H1 (cell line): ENCODE data around the gene TMEM86B. TPM values are rescaled to one million over a fixed set of nuclear protein-coding genes. Genes with fewer than 3 reads are reported as not detected.

Experiments
- CTCF ChIA-PET: fragments of 300-600 bp; sonication (Branson Sonifier 250); formaldehyde crosslinking; loops from one replicate; lab custom pipeline; 2021; ENCODE audit not compliant: partially characterized antibody; lab: Charles Lee
- POLR2A ChIA-PET: fragments of 300-600 bp; sonication (Branson Sonifier 250); formaldehyde crosslinking; loops from one replicate; lab custom pipeline; 2021; ENCODE audit warnings: inconsistent platforms; ENCODE audit not compliant: partially characterized antibody; lab: Charles Lee
- DNase-seq, 2 experiments: peaks; one replicate each; pipeline versions ENCODE4 v3.0.0 to v3.0.0-alpha.2; 2010 to 2022; ENCODE audit warnings: low spot score in 2 of 2, low read depth in 1 of 2, mixed read lengths in 1 of 2
- FAIRE-seq: peaks from 2 replicates; lab custom pipeline; 2011; peaks lifted over from hg19 to GRCh38; lab: Jason Lieb, UNC
- H2AFZ ChIP-seq: 2 replicates; pipeline ENCODE4 v1.8.1; 2012; ENCODE audit warnings: low read length, inconsistent platforms
- H2AK5ac ChIP-seq: 2 replicates; pipeline ENCODE4 v1.6.1; 2013; ENCODE audit warnings: low read depth, low read length
- H2BK120ac ChIP-seq: replicated peaks from 2 replicates; pipeline ENCODE3; 2013; ENCODE audit warnings: low read depth, low read length, inconsistent platforms
- H2BK12ac ChIP-seq: 2 replicates; pipeline ENCODE4 v1.6.1; 2013; ENCODE audit warnings: low read depth, low read length
- H2BK15ac ChIP-seq: 2 replicates; pipeline ENCODE4 v1.6.1; 2013; ENCODE audit warnings: low read length
- H2BK20ac ChIP-seq: 2 replicates; pipeline ENCODE4 v1.6.1; 2013; ENCODE audit warnings: low read length
- H2BK5ac ChIP-seq: 2 replicates; pipeline ENCODE4 v1.6.1; 2013; ENCODE audit warnings: low read depth, low read length
- H3K14ac ChIP-seq: 2 replicates; pipeline ENCODE4 v1.6.1; 2013; ENCODE audit warnings: inconsistent platforms; ENCODE audit not compliant: insufficient read length
- H3K18ac ChIP-seq: 2 replicates; pipeline ENCODE4 v1.6.1; 2013; ENCODE audit warnings: low read length; ENCODE audit errors: extremely low read depth
- H3K23ac ChIP-seq: 2 replicates; pipeline ENCODE4 v1.6.1; 2013; ENCODE audit warnings: inconsistent platforms; ENCODE audit not compliant: insufficient read length
- H3K23me2 ChIP-seq: 2 replicates; pipeline ENCODE4 v1.6.1; 2013; ENCODE audit warnings: low read depth, low read length
- H3K27ac ChIP-seq: 2 replicates; pipeline ENCODE4 v1.6.1; 2011; ENCODE audit warnings: low read depth, low read length, inconsistent platforms
- H3K27me3 ChIP-seq, 4 experiments: replicated peaks in 1 of 4; 1 replicate in 1 of 4; 2 replicates in 3 of 4; pipeline versions ENCODE4 v1.6.1 to v1.8.1; 2011 to 2013; ENCODE audit warnings: low read length in 3 of 4, mild to moderate bottlenecking in 3 of 4, inconsistent platforms in 2 of 4, mixed read lengths in 2 of 4, moderate library complexity in 1 of 4; ENCODE audit not compliant: control insufficient read depth in 3 of 4, insufficient read depth in 3 of 4; ENCODE audit errors: extremely low read depth in 1 of 4
- H3K36me3 ChIP-seq, 4 experiments: 2 replicates each; pipeline versions ENCODE4 v1.6.1 to v1.8.1; 2011 to 2013; ENCODE audit warnings: mild to moderate bottlenecking in 4 of 4, low read length in 3 of 4, moderate library complexity in 2 of 4, control low read depth in 1 of 4, inconsistent platforms in 1 of 4; ENCODE audit not compliant: insufficient read depth in 4 of 4, control insufficient read depth in 2 of 4
- H3K4ac ChIP-seq: replicated peaks from 2 replicates; pipeline ENCODE3; 2013; ENCODE audit warnings: low read length, low read depth, mixed read lengths, inconsistent platforms; ENCODE audit not compliant: insufficient read length
- H3K4me1 ChIP-seq, 4 experiments: replicated peaks in 1 of 4; 1 replicate in 1 of 4; 2 replicates in 3 of 4; pipeline versions ENCODE4 v1.6.1 to v1.8.1; 2011 to 2013; ENCODE audit warnings: low read length in 3 of 4, inconsistent platforms in 2 of 4, mixed read lengths in 1 of 4; ENCODE audit not compliant: insufficient read depth in 4 of 4, control insufficient read depth in 3 of 4
- H3K4me2 ChIP-seq, 2 experiments: 2 replicates each; pipeline versions ENCODE4 v1.6.1 to v1.8.1; 2011 to 2013; ENCODE audit warnings: low read depth in 2 of 2, low read length in 2 of 2, control low read depth in 1 of 2, inconsistent platforms in 1 of 2, mild to moderate bottlenecking in 1 of 2; ENCODE audit not compliant: insufficient read depth in 1 of 2
- H3K4me3 ChIP-seq, 4 experiments: fragments of 200-600, 300-600 bp in 1 of 4; sonication (generic), shearing (Covaris generic), sonication (Bioruptor Twin) in 1 of 4; 2 replicates each; pipeline versions ENCODE4 v1.5.1 to v1.8.1; 2011 to 2016; ENCODE audit warnings: low read length in 4 of 4, low read depth in 3 of 4, control low read depth in 2 of 4, inconsistent platforms in 2 of 4, mild to moderate bottlenecking in 2 of 4, mixed read lengths in 1 of 4, moderate library complexity in 1 of 4; ENCODE audit not compliant: insufficient read depth in 2 of 4; ENCODE audit errors: extremely low read depth in 1 of 4
- H3K56ac ChIP-seq: replicated peaks from 2 replicates; pipeline ENCODE3; 2013; ENCODE audit warnings: low read depth, mild to moderate bottlenecking, mixed read lengths, low read length, inconsistent platforms; ENCODE audit not compliant: insufficient read length
- H3K79me1 ChIP-seq: 2 replicates; pipeline ENCODE4 v1.6.1; 2013; ENCODE audit warnings: low read depth, low read length, control low read depth
- H3K79me2 ChIP-seq, 2 experiments: 2 replicates each; pipeline versions ENCODE4 v1.6.1 to v1.8.1; 2012 to 2013; ENCODE audit warnings: low read length in 2 of 2, mild to moderate bottlenecking in 2 of 2, inconsistent platforms in 1 of 2; ENCODE audit not compliant: insufficient read depth in 2 of 2, control insufficient read depth in 1 of 2
- H3K9ac ChIP-seq, 4 experiments: replicated peaks in 1 of 4; 1 replicate in 1 of 4; 2 replicates in 3 of 4; pipeline versions ENCODE4 v1.6.1 to v1.8.1; 2011 to 2013; ENCODE audit warnings: low read depth in 3 of 4, low read length in 3 of 4, control low read depth in 2 of 4, mild to moderate bottlenecking in 2 of 4, moderate library complexity in 2 of 4, inconsistent platforms in 1 of 4; ENCODE audit errors: extremely low read depth in 1 of 4
- H3K9me3 ChIP-seq, 2 experiments: 2 replicates each; pipeline versions ENCODE4 v1.6.1 to v1.8.1; 2012 to 2013; ENCODE audit warnings: mild to moderate bottlenecking in 2 of 2, moderate library complexity in 2 of 2, control low read depth in 1 of 2, inconsistent platforms in 1 of 2, low read depth in 1 of 2, low read length in 1 of 2, mixed read lengths in 1 of 2; ENCODE audit not compliant: insufficient read depth in 2 of 2
- H4K20me1 ChIP-seq, 2 experiments: replicated peaks in 1 of 2; 2 replicates each; pipeline versions ENCODE3 to v1.8.1; 2011 to 2013; ENCODE audit warnings: inconsistent platforms in 2 of 2, low read length in 2 of 2, mild to moderate bottlenecking in 1 of 2; ENCODE audit not compliant: insufficient read depth in 2 of 2, control insufficient read depth in 1 of 2
- H4K5ac ChIP-seq: 2 replicates; pipeline ENCODE4 v1.6.1; 2013; ENCODE audit warnings: low read length, low read depth, mixed read lengths, inconsistent platforms; ENCODE audit not compliant: insufficient read length
- H4K8ac ChIP-seq: 2 replicates; pipeline ENCODE4 v1.8.0; 2013; ENCODE audit warnings: mild to moderate bottlenecking, moderate library complexity, low read length, inconsistent platforms; ENCODE audit not compliant: insufficient read depth; ENCODE audit errors: extremely low read depth
- H4K91ac ChIP-seq: replicated peaks from 2 replicates; pipeline ENCODE3; 2013; ENCODE audit warnings: low read length, mixed read lengths, inconsistent platforms; ENCODE audit not compliant: insufficient read length
- CEBPB ChIP-seq: IDR thresholded peaks from 2 replicates; pipeline ENCODE4 v1.6.1; 2012; ENCODE audit warnings: low read depth, low read length
- WGBS, 2 experiments: shearing (Covaris generic) in 1 of 2; methylation state at CpG; one replicate each; pipeline versions ENCODE4 v1.1.6 to v1.1.7; 2013 to 2015; ENCODE audit warnings: low lambda C conversion rate in 2 of 2, mixed read lengths in 2 of 2, inconsistent platforms in 1 of 2, low coverage in 1 of 2, missing lambda C conversion rate in 1 of 2; ENCODE audit not compliant: insufficient replicate concordance in 2 of 2, insufficient coverage in 1 of 2, insufficient read length in 1 of 2; ENCODE audit errors: extremely low coverage in 1 of 2, missing lambda C conversion rate in 1 of 2; 5-methylcytosine and 5-hydroxymethylcytosine counted together
- polyA plus RNA-seq, 7 experiments: library from polyadenylated mRNA; depleted of rRNA in 3 of 7; stranded (reverse) in 5 of 7; unstranded in 2 of 7; fragments of >200 nt in 5 of 7; fragments of 200-250 nt in 2 of 7; gene quantifications; 1 replicate in 5 of 7; 2 replicates in 1 of 7; 4 replicates in 1 of 7; pipeline versions ENCODE4 v1.2.1 to v1.2.3, GENCODE V29; 2011 to 2013; ENCODE audit warnings: missing spikeins in 2 of 7, mixed read lengths in 2 of 7
- total RNA-seq: library from RNA; stranded (reverse); fragmentation: NEBNext Ultra II Directional; extraction: Animal tissue kit (Norgen Biotek cat#: 25700); gene quantifications from 2 replicates; pipeline ENCODE4 v1.2.1, GENCODE V29; 2021

Gene TMEM86B
- total and polyA plus RNA-seq, 2 of the 8 experiments (the other 6 are each of a cell fraction or from before 2014, with no cell fraction given), result 2.0 to 2.9 TPM

- H3K9me3 ChIP-seq, result no peaks in the 10 kb centered on the region
- no peak for FAIRE-seq
- no peak overlapping the region for H2BK120ac ChIP-seq
- H3K4me2 ChIP-seq, result no peak overlapping the region
- no peak overlapping the region for H3K4ac ChIP-seq
- H2BK5ac ChIP-seq, result no peak overlapping the region
- no peak for TF ChIP-seq CEBPB
- no peak for DNase-seq
- no peak overlapping the region for H2AK5ac ChIP-seq
- H3K23ac ChIP-seq, result no peak overlapping the region
- no peaks in the 10 kb centered on the region for H3K27me3 ChIP-seq
- no peaks in the 10 kb centered on the region; the same call in 1 of the 2 replicates for H3K79me1 ChIP-seq
- no peak overlapping the region for H3K56ac ChIP-seq
- 94% methylated on average over 6 of the region's 6 CpGs; no CpG with 5 or more reads in 1 of the 2 experiments for WGBS, 2 experiments
- no peaks in the 10 kb centered on the region for H3K23me2 ChIP-seq
- no peak overlapping the region for H2BK12ac ChIP-seq
- no peak overlapping the region for H3K18ac ChIP-seq
- no peak overlapping the region for H3K4me3 ChIP-seq
- CTCF ChIA-PET, result interaction anchor here (1.1 to 8.4 kb wide), 4 partner anchors 10 to 100 kb away, joined by 4 to 32 read pairs (median 5); no protein-coding TSS in a partner anchor
- no peak overlapping the region for H3K9ac ChIP-seq
- H4K20me1 ChIP-seq, result peaks cover 0 to 16% of the 10 kb centered on the region in 2 experiments
- no peak overlapping the region for H4K5ac ChIP-seq
- no peak overlapping the region for H2BK20ac ChIP-seq
- H3K4me1 ChIP-seq, result no peaks in the 10 kb centered on the region
- H2BK15ac ChIP-seq, result no peak overlapping the region
- no peak overlapping the region for H3K14ac ChIP-seq
- POLR2A ChIA-PET, result interaction anchor here (0.7 to 2.1 kb wide), 5 partner anchors 13 to 147 kb away, joined by 3 to 7 read pairs (median 4); no protein-coding TSS in a partner anchor
- no peak overlapping the region for H4K8ac ChIP-seq
- no peak overlapping the region for H4K91ac ChIP-seq
- H3K79me2 ChIP-seq, result no peaks in the 10 kb centered on the region
- H3K36me3 ChIP-seq, result peaks cover 15 to 65% (median 51%) of the 10 kb centered on the region in 4 experiments
- H2AFZ ChIP-seq, result no peak overlapping the region
- no peak overlapping the region for H3K27ac ChIP-seq
Observed at GRCh38 chr19:55240713-55241020, 12.1 kb upstream of the TMEM86B start.
